Liver (tissue), 3 donors: ENCODE data around the gene MTARC1.

Experiments
- EGR1 ChIP-seq, 2 donors: IDR thresholded peaks; 2 replicates each; pipeline ENCODE4 v1.6.1; 2016 to 2018; ENCODE audit warnings: antibody characterized with exemption in 2 of 2, low read depth in 2 of 2
- GABPA ChIP-seq, 2 donors: IDR thresholded peaks in 1 of 2; conservative IDR thresholded peaks in 1 of 2; 2 replicates each; pipeline ENCODE4 v1.6.1; 2016; ENCODE audit warnings: antibody characterized with exemption in 2 of 2, mild to moderate bottlenecking in 1 of 2, moderate library complexity in 1 of 2
- HNF4A ChIP-seq, 2 donors: conservative IDR thresholded peaks; 2 replicates each; pipeline ENCODE4 v1.6.1; 2016; ENCODE audit warnings: antibody characterized with exemption in 2 of 2, mild to moderate bottlenecking in 2 of 2
- HNF4G ChIP-seq: IDR thresholded peaks from 2 replicates; pipeline ENCODE4 v1.6.1; 2016; ENCODE audit warnings: antibody characterized with exemption
- JUND ChIP-seq, 2 donors: IDR thresholded peaks; 2 replicates each; pipeline ENCODE4 v1.6.1; 2016; ENCODE audit warnings: antibody characterized with exemption in 2 of 2
- NR2F2 ChIP-seq: IDR thresholded peaks from 2 replicates; pipeline ENCODE4 v1.6.1; 2016; ENCODE audit warnings: antibody characterized with exemption
- RAD21 ChIP-seq, 2 donors: IDR thresholded peaks; 2 replicates each; pipeline ENCODE4 v1.6.1; 2016; ENCODE audit warnings: antibody characterized with exemption in 2 of 2, mild to moderate bottlenecking in 2 of 2
- RXRA ChIP-seq, 2 donors: IDR thresholded peaks; 2 replicates each; pipeline ENCODE4 v1.6.1; 2017 to 2018; ENCODE audit warnings: antibody characterized with exemption in 2 of 2, mild to moderate bottlenecking in 1 of 2
- SP1 ChIP-seq: IDR thresholded peaks from 2 replicates; pipeline ENCODE4 v1.6.1; 2018; ENCODE audit warnings: antibody characterized with exemption, mild to moderate bottlenecking
- TF ChIP-seq, protein P1 (sequence below): fragments of 150-350 bp; IDR thresholded peaks from 2 replicates; pipeline ENCODE4 v1.5.1; 2017; ENCODE audit warnings: improper control_type of control experiment, low read depth, low read length; ENCODE audit not compliant: missing input control
- TF ChIP-seq, protein P2 (sequence below): IDR thresholded peaks from 2 replicates; pipeline ENCODE4 v1.6.1; 2016; ENCODE audit warnings: antibody characterized with exemption, mild to moderate bottlenecking
- TF ChIP-seq, protein P3 (sequence below): IDR thresholded peaks from 2 replicates; pipeline ENCODE4 v1.6.1; 2016; ENCODE audit warnings: antibody characterized with exemption
- TF ChIP-seq, protein P4 (sequence below): IDR thresholded peaks from 2 replicates; pipeline ENCODE4 v1.6.1; 2016; ENCODE audit warnings: antibody characterized with exemption
- TF ChIP-seq, protein P5 (sequence below): IDR thresholded peaks from 2 replicates; pipeline ENCODE4 v1.6.1; 2016; ENCODE audit warnings: antibody characterized with exemption
- donor health status: healthy.
- donor health status: healthy.

DNA sequence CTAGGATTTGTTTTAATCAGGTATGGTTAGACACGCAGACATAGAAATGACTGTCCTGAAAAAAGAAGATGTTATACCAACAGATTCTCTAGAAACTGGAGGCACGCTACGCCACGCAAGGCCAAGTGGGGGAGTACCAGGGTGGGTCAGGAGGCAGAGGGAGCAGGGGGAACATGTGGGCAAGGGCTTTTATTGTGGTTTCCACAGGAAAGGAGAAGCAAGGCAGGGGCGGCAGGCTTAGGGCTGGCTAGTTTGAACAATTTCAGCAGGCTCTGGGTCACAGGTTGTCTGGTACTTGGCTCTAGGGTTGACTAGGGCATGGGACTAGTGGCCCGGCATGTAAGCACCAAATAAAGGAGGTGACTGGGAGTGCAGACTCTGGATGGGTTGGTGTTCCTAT, 31.4 kb upstream of the MTARC1 start:
- TF ChIP-seq, protein P1, sequence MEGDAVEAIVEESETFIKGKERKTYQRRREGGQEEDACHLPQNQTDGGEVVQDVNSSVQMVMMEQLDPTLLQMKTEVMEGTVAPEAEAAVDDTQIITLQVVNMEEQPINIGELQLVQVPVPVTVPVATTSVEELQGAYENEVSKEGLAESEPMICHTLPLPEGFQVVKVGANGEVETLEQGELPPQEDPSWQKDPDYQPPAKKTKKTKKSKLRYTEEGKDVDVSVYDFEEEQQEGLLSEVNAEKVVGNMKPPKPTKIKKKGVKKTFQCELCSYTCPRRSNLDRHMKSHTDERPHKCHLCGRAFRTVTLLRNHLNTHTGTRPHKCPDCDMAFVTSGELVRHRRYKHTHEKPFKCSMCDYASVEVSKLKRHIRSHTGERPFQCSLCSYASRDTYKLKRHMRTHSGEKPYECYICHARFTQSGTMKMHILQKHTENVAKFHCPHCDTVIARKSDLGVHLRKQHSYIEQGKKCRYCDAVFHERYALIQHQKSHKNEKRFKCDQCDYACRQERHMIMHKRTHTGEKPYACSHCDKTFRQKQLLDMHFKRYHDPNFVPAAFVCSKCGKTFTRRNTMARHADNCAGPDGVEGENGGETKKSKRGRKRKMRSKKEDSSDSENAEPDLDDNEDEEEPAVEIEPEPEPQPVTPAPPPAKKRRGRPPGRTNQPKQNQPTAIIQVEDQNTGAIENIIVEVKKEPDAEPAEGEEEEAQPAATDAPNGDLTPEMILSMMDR = no peak
- TF ChIP-seq SP1 = no peak
- no peak for TF ChIP-seq HNF4A (conservative IDR thresholded peaks at IDR 0.05)
- TF ChIP-seq, protein P2, sequence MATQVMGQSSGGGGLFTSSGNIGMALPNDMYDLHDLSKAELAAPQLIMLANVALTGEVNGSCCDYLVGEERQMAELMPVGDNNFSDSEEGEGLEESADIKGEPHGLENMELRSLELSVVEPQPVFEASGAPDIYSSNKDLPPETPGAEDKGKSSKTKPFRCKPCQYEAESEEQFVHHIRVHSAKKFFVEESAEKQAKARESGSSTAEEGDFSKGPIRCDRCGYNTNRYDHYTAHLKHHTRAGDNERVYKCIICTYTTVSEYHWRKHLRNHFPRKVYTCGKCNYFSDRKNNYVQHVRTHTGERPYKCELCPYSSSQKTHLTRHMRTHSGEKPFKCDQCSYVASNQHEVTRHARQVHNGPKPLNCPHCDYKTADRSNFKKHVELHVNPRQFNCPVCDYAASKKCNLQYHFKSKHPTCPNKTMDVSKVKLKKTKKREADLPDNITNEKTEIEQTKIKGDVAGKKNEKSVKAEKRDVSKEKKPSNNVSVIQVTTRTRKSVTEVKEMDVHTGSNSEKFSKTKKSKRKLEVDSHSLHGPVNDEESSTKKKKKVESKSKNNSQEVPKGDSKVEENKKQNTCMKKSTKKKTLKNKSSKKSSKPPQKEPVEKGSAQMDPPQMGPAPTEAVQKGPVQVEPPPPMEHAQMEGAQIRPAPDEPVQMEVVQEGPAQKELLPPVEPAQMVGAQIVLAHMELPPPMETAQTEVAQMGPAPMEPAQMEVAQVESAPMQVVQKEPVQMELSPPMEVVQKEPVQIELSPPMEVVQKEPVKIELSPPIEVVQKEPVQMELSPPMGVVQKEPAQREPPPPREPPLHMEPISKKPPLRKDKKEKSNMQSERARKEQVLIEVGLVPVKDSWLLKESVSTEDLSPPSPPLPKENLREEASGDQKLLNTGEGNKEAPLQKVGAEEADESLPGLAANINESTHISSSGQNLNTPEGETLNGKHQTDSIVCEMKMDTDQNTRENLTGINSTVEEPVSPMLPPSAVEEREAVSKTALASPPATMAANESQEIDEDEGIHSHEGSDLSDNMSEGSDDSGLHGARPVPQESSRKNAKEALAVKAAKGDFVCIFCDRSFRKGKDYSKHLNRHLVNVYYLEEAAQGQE = no peak
- TF ChIP-seq GABPA (IDR thresholded peaks at IDR 0.05 in 1 of 2, conservative IDR thresholded peaks at IDR 0.05 in 1 of 2) = no peak
- no peak for TF ChIP-seq HNF4G
- no peak for TF ChIP-seq NR2F2
- no peak for TF ChIP-seq RAD21 (IDR thresholded peaks at IDR 0.05)
- TF ChIP-seq, protein P3, sequence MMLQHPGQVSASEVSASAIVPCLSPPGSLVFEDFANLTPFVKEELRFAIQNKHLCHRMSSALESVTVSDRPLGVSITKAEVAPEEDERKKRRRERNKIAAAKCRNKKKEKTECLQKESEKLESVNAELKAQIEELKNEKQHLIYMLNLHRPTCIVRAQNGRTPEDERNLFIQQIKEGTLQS = no peak
- TF ChIP-seq, protein P4, sequence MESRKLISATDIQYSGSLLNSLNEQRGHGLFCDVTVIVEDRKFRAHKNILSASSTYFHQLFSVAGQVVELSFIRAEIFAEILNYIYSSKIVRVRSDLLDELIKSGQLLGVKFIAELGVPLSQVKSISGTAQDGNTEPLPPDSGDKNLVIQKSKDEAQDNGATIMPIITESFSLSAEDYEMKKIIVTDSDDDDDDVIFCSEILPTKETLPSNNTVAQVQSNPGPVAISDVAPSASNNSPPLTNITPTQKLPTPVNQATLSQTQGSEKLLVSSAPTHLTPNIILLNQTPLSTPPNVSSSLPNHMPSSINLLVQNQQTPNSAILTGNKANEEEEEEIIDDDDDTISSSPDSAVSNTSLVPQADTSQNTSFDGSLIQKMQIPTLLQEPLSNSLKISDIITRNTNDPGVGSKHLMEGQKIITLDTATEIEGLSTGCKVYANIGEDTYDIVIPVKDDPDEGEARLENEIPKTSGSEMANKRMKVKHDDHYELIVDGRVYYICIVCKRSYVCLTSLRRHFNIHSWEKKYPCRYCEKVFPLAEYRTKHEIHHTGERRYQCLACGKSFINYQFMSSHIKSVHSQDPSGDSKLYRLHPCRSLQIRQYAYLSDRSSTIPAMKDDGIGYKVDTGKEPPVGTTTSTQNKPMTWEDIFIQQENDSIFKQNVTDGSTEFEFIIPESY = no peak
- TF ChIP-seq, protein P5, sequence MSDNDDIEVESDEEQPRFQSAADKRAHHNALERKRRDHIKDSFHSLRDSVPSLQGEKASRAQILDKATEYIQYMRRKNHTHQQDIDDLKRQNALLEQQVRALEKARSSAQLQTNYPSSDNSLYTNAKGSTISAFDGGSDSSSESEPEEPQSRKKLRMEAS = no peak
- no peak for TF ChIP-seq RXRA (IDR thresholded peaks at IDR 0.05)
- TF ChIP-seq EGR1 (IDR thresholded peaks at IDR 0.05; ENCODE audit: low read depth in 2 of 2) = no peak
- TF ChIP-seq JUND (IDR thresholded peaks at IDR 0.05) = no peak
